Airway epithelial cell (primary cell): ENCODE results near the gene ZNF622. TPM values are rescaled to one million over a fixed set of nuclear protein-coding genes. Genes with fewer than 3 reads are reported as not detected.

ENCODE experiments used
- total RNA-seq: library from RNA; depleted of rRNA; stranded (reverse); fragments of >200 nt; gene quantifications from 2 replicates; pipeline ENCODE4 v1.2.3, GENCODE V29; 2015

Gene ZNF622, protein sequence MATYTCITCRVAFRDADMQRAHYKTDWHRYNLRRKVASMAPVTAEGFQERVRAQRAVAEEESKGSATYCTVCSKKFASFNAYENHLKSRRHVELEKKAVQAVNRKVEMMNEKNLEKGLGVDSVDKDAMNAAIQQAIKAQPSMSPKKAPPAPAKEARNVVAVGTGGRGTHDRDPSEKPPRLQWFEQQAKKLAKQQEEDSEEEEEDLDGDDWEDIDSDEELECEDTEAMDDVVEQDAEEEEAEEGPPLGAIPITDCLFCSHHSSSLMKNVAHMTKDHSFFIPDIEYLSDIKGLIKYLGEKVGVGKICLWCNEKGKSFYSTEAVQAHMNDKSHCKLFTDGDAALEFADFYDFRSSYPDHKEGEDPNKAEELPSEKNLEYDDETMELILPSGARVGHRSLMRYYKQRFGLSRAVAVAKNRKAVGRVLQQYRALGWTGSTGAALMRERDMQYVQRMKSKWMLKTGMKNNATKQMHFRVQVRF
- 34.4 and 39.4 TPM in 2 replicates for total RNA-seq

DNA sequence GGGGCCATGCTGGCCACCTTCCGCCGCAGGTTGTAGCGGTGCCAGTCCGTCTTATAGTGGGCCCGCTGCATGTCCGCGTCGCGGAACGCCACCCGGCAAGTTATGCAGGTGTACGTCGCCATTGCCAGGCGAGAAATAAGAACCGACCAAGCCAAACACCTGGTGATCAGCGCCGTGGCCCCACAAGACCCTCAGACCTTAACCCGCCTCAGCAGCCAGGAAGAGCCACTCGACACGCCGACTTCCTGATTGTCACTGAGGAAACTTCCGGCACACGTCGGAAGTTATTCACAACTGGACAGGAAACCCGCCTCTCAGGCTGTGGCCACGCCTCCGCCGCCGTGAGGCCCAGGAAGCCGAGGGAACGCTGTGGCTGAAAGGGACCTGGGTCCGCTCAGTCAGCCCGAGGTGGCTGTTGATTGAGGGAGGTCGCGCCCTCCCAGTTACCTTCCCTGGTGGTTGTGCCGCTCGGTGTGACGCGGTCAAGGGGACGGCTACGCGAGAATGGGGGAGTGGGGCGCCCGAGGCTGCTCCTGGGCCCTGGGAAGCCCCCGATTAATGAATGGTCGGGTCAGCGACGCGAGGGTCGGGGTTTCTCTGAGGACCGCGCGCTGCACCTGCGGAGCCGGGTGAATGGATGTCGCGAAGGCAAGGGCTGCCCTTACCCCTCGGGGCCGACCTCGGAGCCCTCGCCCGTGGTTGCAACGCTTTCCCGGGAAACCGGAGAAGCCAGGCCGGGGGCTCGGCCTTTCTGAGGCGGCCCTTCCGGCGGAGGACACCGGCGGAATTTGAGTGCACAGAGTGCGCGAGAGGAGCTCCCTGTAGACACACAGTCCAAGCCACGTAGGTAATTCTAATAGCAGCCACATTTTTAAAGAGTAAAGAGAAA, at the start of gene ZNF622:
ZNF622 (minus strand) TSS at position 257 of the 889 bp plus-strand sequence; CDS start at position 122, 135 bp downstream.

Other genes with a start within 250 kb of the ZNF622 start
- 0.35 TPM in 1 of 2 replicates, not detected in the other for gene RETREG1, start 151.2 kb upstream of the ZNF622 start, total RNA-seq